Activated CD4-positive, CD25-positive, alpha-beta regulatory T cell treated with anti-CD3 and anti-CD28 coated beads, Interleukin-2, amount 50 U/mL, for 16 hours (primary cell): ENCODE measurements around the gene UXS1.

Experiments used
- DNase-seq: peaks from one replicate; pipeline ENCODE4 v3.0.0-alpha.2; 2020; ENCODE audit warnings: low read depth, low spot score

UXS1 gene

DNA sequence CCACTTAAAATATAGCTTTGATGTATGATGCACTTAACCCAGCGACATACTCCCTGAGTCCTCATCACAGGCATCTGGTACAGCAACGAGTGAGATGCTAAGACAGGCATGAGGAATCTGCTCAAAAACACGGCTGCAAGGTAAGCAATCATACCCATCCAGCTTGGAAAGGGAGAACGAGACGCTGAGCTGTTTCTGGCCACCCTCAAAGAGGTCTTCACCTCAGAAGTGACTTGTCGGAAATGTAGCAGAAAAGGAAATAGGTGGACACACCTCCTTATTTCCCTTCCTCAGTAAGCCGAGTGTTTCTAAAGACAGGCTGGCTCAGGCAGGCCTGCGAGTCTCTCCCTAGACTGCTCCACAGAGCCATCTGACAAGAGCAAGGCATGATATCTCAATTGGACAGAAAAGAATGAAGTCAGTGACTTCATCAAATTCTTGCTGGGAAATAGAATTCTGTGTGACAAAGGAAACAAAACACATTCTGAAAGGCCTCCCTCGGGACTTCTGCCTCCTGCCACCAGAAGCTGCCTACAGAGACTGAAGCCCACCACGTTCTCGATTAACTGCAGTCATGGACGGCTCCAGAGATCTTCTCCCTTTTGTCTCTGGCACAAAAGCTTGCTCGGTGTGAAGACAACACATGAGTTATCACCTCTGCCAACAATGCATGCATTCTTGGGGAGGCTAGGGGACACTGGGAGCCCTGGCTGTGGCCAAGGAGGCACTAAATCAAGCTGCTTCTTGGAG lies 84.3 kb downstream of the UXS1 start:
- no peak for DNase-seq

DNA sequence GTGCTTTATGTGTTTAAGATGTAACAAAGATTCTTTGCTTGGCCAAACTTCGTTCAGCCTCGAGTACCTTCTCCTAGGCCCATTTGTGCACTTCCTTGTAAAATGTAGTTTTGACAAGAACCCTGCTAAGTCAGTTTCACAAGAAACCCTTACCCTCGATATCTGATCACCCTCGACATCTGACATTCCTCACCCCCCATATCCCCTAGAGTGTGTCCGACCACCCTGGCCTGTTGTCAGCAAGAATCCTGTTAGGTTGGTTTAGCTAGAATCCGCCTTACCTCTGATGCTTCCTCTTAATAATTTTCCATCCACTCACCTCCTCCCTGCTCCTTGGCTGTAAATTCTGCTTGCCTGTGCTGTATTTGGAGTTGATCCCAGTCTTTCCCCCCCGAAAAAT lies 85.3 kb downstream of the UXS1 start:
- no peak for DNase-seq

DNA sequence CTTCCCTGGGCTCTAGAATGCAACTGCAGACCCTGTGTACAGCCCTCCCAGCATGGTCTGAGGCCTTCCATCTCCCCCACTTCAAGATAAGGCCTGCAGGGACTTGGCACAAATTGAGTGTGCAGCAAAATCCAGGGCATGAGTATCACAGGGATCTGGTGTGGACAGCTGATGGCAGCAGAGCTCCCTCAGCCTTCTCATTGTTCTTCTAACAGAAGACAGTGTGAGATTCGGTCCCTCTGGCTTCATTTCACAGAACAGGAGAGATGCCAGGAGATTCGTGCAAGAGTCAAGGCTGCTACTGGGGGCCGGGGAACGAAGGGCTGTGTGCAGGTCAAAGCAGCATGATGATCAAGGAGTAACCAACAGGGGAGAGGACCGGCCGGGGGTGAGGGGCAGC lies 85.8 kb downstream of the UXS1 start:
- DNase-seq = no peak

DNA sequence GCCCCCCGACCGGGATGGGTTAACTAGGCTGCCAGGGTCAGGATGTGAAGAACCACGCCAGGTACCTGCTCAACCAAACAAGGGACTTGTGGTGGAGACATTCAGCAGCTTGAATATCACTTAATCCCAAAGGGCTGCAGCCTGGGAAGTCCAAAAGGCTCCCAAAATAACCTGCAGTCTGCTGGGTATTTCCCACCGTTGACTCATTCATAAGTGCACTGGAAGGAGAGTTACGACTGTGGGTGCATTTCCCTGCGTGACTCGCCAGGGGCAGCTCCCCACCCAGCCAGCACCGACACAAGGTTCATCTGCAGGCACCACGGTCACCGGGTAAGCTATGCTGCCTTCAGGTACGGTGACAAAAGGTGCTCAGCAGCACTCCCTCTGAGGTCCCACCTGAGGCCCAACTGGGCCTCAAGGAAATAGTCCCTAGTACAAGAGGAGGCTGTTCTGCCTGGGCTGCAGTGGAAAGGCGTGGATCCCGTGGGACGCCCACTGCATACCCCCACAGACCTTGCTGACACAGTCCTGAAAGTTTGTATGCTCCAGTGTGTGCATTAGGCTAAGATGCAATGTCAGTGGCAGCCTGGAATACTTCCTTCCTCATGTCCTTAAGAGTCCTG lies 86.5 kb downstream of the UXS1 start:
- DNase-seq = no peak

DNA sequence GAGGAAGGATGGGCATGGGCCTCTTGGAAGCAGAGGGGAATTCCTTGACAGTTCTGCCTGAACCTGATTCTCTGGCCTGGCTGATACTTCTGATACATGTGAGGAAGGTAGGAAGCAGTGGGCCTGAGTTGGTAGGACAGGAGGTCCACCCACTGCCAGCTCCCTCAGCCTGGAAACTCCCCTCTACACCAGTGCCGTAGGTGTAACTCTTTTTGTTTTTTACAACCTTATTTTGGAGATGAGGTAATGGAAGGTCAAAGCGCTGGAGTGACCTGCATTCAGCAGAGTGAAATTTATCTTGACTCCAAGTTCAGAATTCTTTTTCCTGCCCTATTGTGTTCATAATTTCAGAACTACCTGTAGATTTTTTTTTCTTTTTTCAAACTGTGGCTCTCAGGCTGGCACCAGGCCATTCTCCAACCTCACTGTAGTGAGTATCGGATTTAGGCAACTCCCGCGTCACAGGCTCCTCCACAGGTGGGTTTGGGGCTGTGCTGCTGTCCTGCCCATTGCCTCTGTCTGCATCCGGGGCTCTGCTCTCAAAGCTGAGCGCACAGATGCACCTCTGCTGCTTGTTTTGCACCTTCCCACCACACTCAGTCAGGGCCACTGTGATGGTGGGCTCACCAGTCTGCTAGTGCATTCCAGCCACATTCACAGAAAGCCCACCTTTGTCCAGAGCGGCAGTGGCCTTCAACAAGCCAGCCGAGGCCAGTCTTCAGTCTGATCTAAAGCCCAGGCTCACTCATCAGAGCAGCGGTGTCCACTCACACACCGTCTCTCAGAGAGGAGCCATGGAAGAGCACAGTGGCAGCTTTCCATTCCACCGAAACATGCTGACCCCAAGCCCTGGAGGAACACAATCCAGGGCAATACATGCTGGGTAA lies 87.2 kb downstream of the UXS1 start:
- no peak for DNase-seq

- DNase-seq = no peak
Observed at GRCh38 chr2:106105151-106105922, 88.8 kb downstream of the UXS1 start.

DNA sequence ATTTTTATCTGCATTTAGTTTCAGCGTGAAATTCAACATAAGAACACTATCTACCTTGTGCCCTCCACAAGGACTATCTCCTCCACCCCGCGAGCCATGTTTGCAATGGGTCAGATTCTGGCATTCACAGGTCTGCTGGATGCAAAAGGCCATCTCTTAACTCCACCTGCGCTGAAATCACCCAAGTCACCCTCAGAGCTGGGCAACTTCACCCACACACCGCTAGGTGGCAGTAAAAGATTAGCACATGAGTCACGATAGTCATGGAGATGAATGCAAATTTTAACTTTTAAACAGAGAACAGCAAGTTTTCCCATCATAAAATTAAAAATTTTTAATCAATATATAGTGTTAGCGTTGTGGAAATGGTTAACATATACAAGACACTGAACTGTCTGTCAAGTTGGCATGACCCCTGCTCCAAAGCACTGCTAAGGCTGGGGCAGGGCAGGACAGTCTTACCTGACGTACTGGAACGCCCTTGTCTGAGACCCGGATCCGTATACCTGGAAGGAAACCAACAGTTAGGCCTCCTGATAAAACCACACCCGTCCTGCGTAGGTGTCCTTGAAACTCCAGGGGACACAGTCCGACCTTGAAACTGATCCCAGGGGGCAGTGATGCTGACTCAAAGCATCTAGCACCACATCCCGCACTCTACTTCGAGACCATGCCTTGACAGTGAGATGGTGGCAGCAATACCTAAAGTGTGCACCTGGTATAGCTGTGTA lies 89.6 kb downstream of the UXS1 start:
- peak; percentile 63 for DNase-seq

DNA sequence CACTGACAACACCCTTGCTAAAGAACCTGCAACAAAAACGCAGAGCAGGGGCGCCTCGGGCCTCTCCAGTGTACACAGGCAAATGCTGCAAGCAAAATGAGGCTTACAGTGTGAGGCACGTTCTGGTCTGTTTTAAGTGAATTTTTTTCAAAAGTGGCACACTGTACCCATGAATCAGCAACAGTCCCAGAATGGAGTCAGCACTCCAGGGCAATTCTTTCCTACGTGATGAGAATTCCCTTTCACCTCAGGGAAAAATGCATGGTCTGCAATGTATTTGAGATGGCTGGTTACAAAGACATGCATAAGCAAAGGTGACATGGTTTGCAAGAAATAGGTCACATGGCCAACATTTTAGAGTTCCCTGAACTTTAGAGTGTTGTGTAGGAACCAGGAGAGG lies 94.4 kb downstream of the UXS1 start:
- DNase-seq = no peak

- DNase-seq = no peak
Observed at GRCh38 chr2:106098664-106099063, 95.4 kb downstream of the UXS1 start.

DNA sequence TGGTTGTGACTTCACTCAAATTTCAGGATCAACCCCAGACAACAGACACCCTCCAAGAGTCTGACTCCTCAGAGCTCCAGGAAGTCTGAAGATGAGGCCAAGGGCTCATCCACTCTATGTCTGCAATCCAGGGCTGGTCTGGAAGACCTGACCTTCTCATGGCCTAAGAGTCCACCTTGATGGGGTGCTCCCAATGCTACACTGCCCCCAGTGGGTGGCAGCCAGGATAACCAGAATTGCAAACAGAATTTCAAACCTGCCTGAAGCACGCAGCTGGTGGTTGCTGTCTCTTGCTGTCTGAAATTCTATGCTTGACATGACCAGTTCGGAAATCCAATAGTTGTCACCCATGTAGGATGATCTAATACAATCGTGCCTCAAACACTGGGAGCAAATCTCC lies 96.0 kb downstream of the UXS1 start:
- no peak for DNase-seq

- DNase-seq = no peak
Observed at GRCh38 chr2:106097038-106098000, 96.8 kb downstream of the UXS1 start.

DNA sequence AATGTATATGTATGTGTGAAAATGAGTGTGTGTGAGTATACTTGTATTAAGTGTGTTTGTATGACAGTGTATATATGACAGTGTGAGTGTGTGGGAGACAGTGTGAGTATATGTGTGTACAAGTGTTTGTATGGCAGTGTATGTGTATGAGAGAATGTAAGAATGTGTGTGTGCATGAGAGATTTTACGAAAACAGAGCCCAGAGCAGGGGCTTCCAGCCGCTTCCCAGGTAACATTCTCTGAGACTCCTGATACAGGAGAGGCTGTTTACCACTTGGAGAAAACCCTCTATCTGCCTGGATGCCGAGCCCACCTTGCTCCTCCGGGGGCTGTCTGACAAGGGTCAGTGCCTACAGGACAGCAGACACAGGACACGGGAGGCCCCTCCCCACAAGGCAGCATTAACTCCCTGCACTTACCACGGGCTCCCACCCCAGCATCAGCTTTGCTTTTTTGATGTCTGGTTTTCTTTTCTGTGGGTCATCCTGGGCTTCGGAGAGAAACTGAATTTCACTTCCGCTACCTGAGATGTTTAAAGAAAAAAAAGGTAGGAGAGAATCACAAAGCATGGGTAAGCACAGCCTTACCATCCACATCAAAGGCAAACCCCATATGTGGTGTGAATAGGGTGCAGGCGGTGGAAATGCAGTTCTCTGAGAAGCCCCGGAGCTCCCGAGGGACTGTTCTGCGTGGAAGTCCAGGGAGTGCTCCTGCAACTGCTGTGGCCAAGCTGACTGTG lies 97.6 kb downstream of the UXS1 start:
- no peak for DNase-seq

DNA sequence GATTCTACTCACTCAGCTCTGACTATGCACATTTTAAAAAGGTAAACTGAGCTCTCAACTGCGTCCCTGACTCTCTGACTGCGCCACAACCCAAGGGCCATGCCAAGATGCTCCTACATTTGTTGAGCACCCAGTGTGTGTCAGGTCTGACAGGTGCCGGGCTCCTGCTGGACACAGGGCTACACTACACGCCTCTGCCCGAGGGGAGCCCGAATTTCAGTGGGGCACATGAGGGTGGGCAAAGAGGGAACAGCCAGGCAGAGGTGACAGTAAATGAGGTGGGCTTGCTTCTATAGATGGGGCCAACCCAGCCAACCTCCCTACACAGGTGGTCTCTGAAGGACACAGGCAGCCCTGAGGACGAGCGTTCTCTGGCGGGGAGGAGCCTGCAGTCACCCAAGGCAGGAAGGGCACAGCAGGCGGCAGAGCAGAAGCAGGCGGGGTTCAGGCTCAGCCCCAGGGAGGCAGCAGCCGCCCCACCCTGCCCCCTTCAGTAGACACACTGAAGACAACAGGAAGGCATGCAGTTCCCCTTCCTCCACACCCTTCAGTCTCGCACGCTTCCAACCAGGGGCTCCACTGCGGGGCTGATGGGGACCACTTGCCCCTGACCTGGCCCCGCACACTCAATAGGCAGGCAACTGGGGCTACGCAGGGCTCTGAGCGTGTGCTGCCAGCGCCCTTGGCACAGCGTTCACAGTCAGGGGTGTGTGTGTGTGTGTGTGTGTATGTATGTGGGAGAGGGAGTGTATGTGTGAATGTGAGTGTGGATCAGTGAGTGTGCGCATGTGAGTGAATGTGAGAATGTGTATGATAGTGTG lies 98.4 kb downstream of the UXS1 start:
- DNase-seq = peak; percentile 52

GRCh38 chr2:106094131-106094841 lies 99.8 kb downstream of the UXS1 start:
- DNase-seq = peak; percentile 36

- no peak for DNase-seq
Observed at GRCh38 chr2:106090916-106091618, 103.0 kb downstream of the UXS1 start.

GRCh38 chr2:106089611-106090010 lies 104.5 kb downstream of the UXS1 start:
- DNase-seq = no peak
